ENCODE measurements around the gene ATRN. TPM values are rescaled to one million over a fixed set of nuclear protein-coding genes. Genes with fewer than 3 reads are reported as not detected.
"Not testable (repeated sequence)": the region's sequence is repeated elsewhere in the genome, so short reads cannot be mapped to it uniquely, and the experiment has no call there.

Gene ATRN
- total and polyA plus RNA-seq, 2 donors (not counting 3 experiments of a cell fraction or from before 2014, with no cell fraction given): 32.3 to 33.1 TPM

DNA sequence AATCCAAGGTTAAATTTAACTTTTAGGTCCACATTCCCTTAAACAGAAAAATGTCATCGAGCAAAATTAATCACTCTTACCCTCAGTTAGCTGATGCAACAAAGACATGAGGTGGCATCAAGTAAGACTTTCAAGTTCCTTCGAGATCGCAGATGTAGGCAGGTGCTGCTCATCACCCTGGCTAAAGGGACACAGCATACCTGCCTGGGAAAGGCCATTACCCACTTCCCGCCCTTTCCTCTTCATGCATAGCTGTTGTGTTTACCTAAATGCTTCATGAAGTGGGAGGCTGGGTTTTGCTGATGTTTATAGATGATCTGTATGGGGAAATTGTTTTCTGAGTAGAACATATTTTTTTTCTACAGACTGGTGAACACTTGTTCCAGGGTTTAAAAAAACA, 124.7 kb downstream of the ATRN start:
- Histone ChIP-seq H2AFZ (ENCODE audit: low read depth, low read length) (no peak overlapping the region), H3K79me2 (ENCODE audit: control insufficient read depth, insufficient read depth, low read length) (no peaks in the 10 kb centered on the region), H3K9ac (replicated peaks; ENCODE audit: extremely low read depth, insufficient read depth, low read length) (no peak overlapping the region), H3K4me1 (ENCODE audit: control insufficient read depth, extremely low read depth, insufficient read depth, low read length) (no peaks in the 10 kb centered on the region), H4K20me1 (replicated peaks; ENCODE audit: control insufficient read depth, extremely low read depth, insufficient read depth, low read length) (no peaks in the 10 kb centered on the region), H3K9me3 (replicated peaks; ENCODE audit: control insufficient read depth, insufficient read depth, low read length) (no peaks in the 10 kb centered on the region), H3K4me2 (ENCODE audit: insufficient read depth, low read length) (no peak overlapping the region), H3K27me3 (ENCODE audit: control insufficient read depth in 2 of 2, insufficient read depth in 2 of 2, low read length in 2 of 2) (no peaks in the 10 kb centered on the region), H3K36me3 (ENCODE audit: control insufficient read depth in 2 of 2, extremely low read depth in 1 of 2, insufficient read depth in 2 of 2, low read length in 2 of 2) (peaks cover 7 to 15% of the 10 kb centered on the region in 2 experiments), H3K9me1 (replicated peaks; ENCODE audit: control insufficient read depth, extremely low read depth, insufficient read depth, low read length) (no peaks in the 10 kb centered on the region), H3K4me3 (replicated peaks in 1 of 3; ENCODE audit: insufficient read depth in 1 of 3, low read depth in 1 of 3, low read length in 3 of 3) (no peak overlapping the region), H3K27ac (ENCODE audit: insufficient read depth, low read depth, low read length) (no peak overlapping the region)
- DNase-seq (ENCODE audit: low read depth, low spot score) (no peak), FAIRE-seq (no peak)
- intact Hi-C loops (cut with micrococcal nuclease) (no loop called here), dilution Hi-C loops (cut with MboI; ENCODE audit: extremely low pct_ligation_motif_present, low sequenced_read_pairs) (no loop called here)
- ChIA-PET POLR2A (no interaction called here), CTCF (interaction anchor here (1.0 kb wide), 1 partner anchor 32 kb away, joined by 3 read pairs; no protein-coding TSS in a partner anchor)
- TF ChIP-seq EZH2 (IDR thresholded peaks at IDR 0.05; ENCODE audit: borderline replicate concordance, low read depth, low read length, severe bottlenecking) (no peak), GATA2 (IDR thresholded peaks at IDR 0.05; ENCODE audit: insufficient read depth, insufficient read length, low read depth, low read length) (no peak), JUN (IDR thresholded peaks at IDR 0.05; ENCODE audit: borderline replicate concordance, insufficient read depth, insufficient read length, low read depth) (no peak), POLR2A (IDR thresholded peaks at IDR 0.05; ENCODE audit: low read depth, low read length) (no peak), POLR2AphosphoS5 (IDR thresholded peaks at IDR 0.05; ENCODE audit: insufficient read depth, low read depth, low read length) (no peak), MYC (IDR thresholded peaks at IDR 0.05; ENCODE audit: low read depth, low read length) (no peak)
- BruUV-seq (replicated peaks): no TSS peak

DNA sequence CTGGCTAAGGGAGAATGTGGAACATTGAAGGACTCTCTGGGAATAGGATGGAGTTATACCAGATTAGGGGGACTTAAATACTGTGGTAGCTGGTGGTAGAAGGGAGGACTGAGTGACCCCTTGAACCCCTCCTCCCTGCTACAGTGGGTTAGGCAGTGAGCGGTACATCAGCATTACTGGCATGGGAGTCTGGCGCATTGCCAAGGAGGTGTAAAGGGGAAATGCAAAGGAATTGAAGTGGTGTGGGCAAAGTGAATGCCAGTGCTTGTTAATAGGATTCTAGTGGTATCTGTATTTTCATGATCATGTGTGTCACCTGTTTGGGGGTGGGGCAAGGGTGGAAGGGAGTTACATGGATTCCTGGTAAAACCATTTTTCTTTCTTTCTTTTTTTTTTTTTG, 132.3 kb downstream of the ATRN start:
- Histone ChIP-seq H3K27me3 (ENCODE audit: control insufficient read depth in 2 of 2, insufficient read depth in 2 of 2, low read length in 2 of 2) (no peaks in the 10 kb centered on the region), H3K4me3 (replicated peaks in 1 of 3; ENCODE audit: insufficient read depth in 1 of 3, low read depth in 1 of 3, low read length in 3 of 3) (no peak overlapping the region), H3K36me3 (ENCODE audit: control insufficient read depth in 2 of 2, extremely low read depth in 1 of 2, insufficient read depth in 2 of 2, low read length in 2 of 2) (peaks cover 0 to 6% of the 10 kb centered on the region in 2 experiments), H3K27ac (ENCODE audit: insufficient read depth, low read depth, low read length) (no peak overlapping the region), H3K9me3 (replicated peaks; ENCODE audit: control insufficient read depth, insufficient read depth, low read length) (no peaks in the 10 kb centered on the region), H3K4me2 (ENCODE audit: insufficient read depth, low read length) (no peak overlapping the region), H3K9me1 (replicated peaks; ENCODE audit: control insufficient read depth, extremely low read depth, insufficient read depth, low read length) (no peaks in the 10 kb centered on the region), H2AFZ (ENCODE audit: low read depth, low read length) (no peak overlapping the region), H3K9ac (replicated peaks; ENCODE audit: extremely low read depth, insufficient read depth, low read length) (no peak overlapping the region), H4K20me1 (replicated peaks; ENCODE audit: control insufficient read depth, extremely low read depth, insufficient read depth, low read length) (no peaks in the 10 kb centered on the region), H3K4me1 (ENCODE audit: control insufficient read depth, extremely low read depth, insufficient read depth, low read length) (no peaks in the 10 kb centered on the region), H3K79me2 (ENCODE audit: control insufficient read depth, insufficient read depth, low read length) (no peaks in the 10 kb centered on the region)
- POLR2A ChIA-PET: interaction anchor here (0.7 kb wide), 1 partner anchor 1133 kb away, joined by 5 read pairs; the partner anchor contains the start of gene SNRPB
- intact Hi-C loops (cut with micrococcal nuclease) (no loop called here), dilution Hi-C loops (cut with MboI; ENCODE audit: extremely low pct_ligation_motif_present, low sequenced_read_pairs) (no loop called here)
- DNase-seq (ENCODE audit: low read depth, low spot score) (no peak), FAIRE-seq (no peak)
- TF ChIP-seq, protein P1, sequence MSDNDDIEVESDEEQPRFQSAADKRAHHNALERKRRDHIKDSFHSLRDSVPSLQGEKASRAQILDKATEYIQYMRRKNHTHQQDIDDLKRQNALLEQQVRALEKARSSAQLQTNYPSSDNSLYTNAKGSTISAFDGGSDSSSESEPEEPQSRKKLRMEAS (IDR thresholded peaks at IDR 0.05; ENCODE audit: insufficient read depth, insufficient read length): no peak
- no peak for TF ChIP-seq EZH2 (IDR thresholded peaks at IDR 0.05; ENCODE audit: borderline replicate concordance, low read depth, low read length, severe bottlenecking)
- TF ChIP-seq, protein P2, sequence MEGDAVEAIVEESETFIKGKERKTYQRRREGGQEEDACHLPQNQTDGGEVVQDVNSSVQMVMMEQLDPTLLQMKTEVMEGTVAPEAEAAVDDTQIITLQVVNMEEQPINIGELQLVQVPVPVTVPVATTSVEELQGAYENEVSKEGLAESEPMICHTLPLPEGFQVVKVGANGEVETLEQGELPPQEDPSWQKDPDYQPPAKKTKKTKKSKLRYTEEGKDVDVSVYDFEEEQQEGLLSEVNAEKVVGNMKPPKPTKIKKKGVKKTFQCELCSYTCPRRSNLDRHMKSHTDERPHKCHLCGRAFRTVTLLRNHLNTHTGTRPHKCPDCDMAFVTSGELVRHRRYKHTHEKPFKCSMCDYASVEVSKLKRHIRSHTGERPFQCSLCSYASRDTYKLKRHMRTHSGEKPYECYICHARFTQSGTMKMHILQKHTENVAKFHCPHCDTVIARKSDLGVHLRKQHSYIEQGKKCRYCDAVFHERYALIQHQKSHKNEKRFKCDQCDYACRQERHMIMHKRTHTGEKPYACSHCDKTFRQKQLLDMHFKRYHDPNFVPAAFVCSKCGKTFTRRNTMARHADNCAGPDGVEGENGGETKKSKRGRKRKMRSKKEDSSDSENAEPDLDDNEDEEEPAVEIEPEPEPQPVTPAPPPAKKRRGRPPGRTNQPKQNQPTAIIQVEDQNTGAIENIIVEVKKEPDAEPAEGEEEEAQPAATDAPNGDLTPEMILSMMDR (IDR thresholded peaks at IDR 0.05; ENCODE audit: extremely low read depth in 1 of 2, insufficient read depth in 1 of 2, low read depth in 1 of 2, low read length in 2 of 2): no peak
- no TSS peak for BruUV-seq (replicated peaks)
- CTCF ChIA-PET: no interaction called here

DNA sequence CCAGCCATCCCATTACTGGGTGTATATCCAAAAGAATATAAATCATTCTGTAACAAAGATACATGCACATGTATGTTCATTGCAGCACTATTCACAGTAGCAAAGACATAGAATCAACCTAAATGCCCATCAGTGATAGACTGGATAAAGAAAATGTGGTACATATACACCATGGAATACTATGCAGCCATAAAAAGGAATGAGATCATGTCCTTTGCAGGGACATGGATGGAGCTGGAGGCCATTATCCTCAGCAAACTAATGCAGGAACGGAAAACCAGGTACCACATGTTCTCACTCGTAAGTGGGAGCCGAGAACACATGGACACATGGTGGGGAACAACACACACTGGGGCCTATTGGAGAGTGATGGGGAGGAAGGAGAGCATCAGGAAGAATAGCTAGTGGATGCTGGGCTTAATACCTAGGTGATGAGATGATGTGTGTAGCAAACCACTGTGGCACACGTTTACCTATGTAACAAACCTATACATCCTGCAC, 134.6 kb downstream of the ATRN start:
- dilution Hi-C loops (cut with MboI; ENCODE audit: extremely low pct_ligation_motif_present, low sequenced_read_pairs); H2AFZ ChIP-seq (ENCODE audit: low read depth, low read length); H3K36me3 ChIP-seq (ENCODE audit: control insufficient read depth in 2 of 2, extremely low read depth in 1 of 2, insufficient read depth in 2 of 2, low read length in 2 of 2); H3K9me1 ChIP-seq (replicated peaks; ENCODE audit: control insufficient read depth, extremely low read depth, insufficient read depth, low read length); H3K4me3 ChIP-seq (replicated peaks in 1 of 3; ENCODE audit: insufficient read depth in 1 of 3, low read depth in 1 of 3, low read length in 3 of 3); POLR2A ChIA-PET; H3K4me2 ChIP-seq (ENCODE audit: insufficient read depth, low read length); H3K4me1 ChIP-seq (ENCODE audit: control insufficient read depth, extremely low read depth, insufficient read depth, low read length); H4K20me1 ChIP-seq (replicated peaks; ENCODE audit: control insufficient read depth, extremely low read depth, insufficient read depth, low read length); DNase-seq (ENCODE audit: low read depth, low spot score); CTCF ChIA-PET; H3K27me3 ChIP-seq (ENCODE audit: control insufficient read depth in 2 of 2, insufficient read depth in 2 of 2, low read length in 2 of 2); H3K27ac ChIP-seq (ENCODE audit: insufficient read depth, low read depth, low read length); intact Hi-C loops (cut with micrococcal nuclease); H3K9ac ChIP-seq (replicated peaks; ENCODE audit: extremely low read depth, insufficient read depth, low read length); BruUV-seq (replicated peaks); H3K79me2 ChIP-seq (ENCODE audit: control insufficient read depth, insufficient read depth, low read length); FAIRE-seq; H3K9me3 ChIP-seq (replicated peaks; ENCODE audit: control insufficient read depth, insufficient read depth, low read length): not testable (repeated sequence)
